Choroid plexus epithelial cell (primary cell): ENCODE measurements around the gene KRIT1.
"Not testable (repeated sequence)": the region's sequence is repeated elsewhere in the genome, so short reads cannot be mapped to it uniquely, and the experiment has no call there.

Experiments
- DNase-seq: peaks from one replicate; pipeline ENCODE4 v3.0.0-alpha.2; 2010; ENCODE audit warnings: low read depth
- H3K4me3 ChIP-seq: 2 replicates; pipeline ENCODE4 v1.5.1; 2011; ENCODE audit warnings: low read depth, mild to moderate bottlenecking, control low read depth, low read length, moderate library complexity
- CTCF ChIP-seq: conservative IDR thresholded peaks from 2 replicates; pipeline ENCODE4 v1.5.1; 2011; ENCODE audit warnings: low read depth, mild to moderate bottlenecking, control low read depth, inconsistent platforms, low read length, moderate library complexity

KRIT1 gene

GRCh38 chr7:92228100-92228499 is 17.6 kb downstream of the KRIT1 start:
- no peak overlapping the region for H3K4me3 ChIP-seq
- no peak for DNase-seq
- no peak for TF ChIP-seq CTCF

GRCh38 chr7:92226981-92227380 is 18.7 kb downstream of the KRIT1 start:
- no peak for TF ChIP-seq CTCF
- no peak for DNase-seq
- H3K4me3 ChIP-seq: no peak overlapping the region

- TF ChIP-seq CTCF: no peak
- DNase-seq: no peak
- H3K4me3 ChIP-seq: no peak overlapping the region
Observed at GRCh38 chr7:92221766-92222165, 23.9 kb downstream of the KRIT1 start.

- no peak overlapping the region for H3K4me3 ChIP-seq
- no peak for TF ChIP-seq CTCF
- no peak for DNase-seq
Observed at GRCh38 chr7:92206672-92207071, 39.0 kb downstream of the KRIT1 start.

GRCh38 chr7:92205987-92206386 is 39.7 kb downstream of the KRIT1 start:
- H3K4me3 ChIP-seq: no peak overlapping the region
- DNase-seq: no peak
- TF ChIP-seq CTCF: no peak

GRCh38 chr7:92200791-92201190 is 44.9 kb downstream of the KRIT1 start:
- H3K4me3 ChIP-seq: no peak overlapping the region
- TF ChIP-seq CTCF: no peak
- no peak for DNase-seq

- no peak overlapping the region for H3K4me3 ChIP-seq
- DNase-seq: no peak
- no peak for TF ChIP-seq CTCF
Observed at GRCh38 chr7:92192326-92192725, 53.4 kb downstream of the KRIT1 start.

- not testable (repeated sequence) for H3K4me3 ChIP-seq, DNase-seq
Observed at GRCh38 chr7:92189246-92189645, 56.5 kb downstream of the KRIT1 start.

GRCh38 chr7:92184294-92184693 is 61.4 kb downstream of the KRIT1 start:
- not testable (repeated sequence) for DNase-seq, H3K4me3 ChIP-seq
